PFSK-1 (cell line): Measurements from ENCODE around the gene VTA1.

ENCODE experiments used
- POLR2AphosphoS5 ChIP-seq: IDR thresholded peaks from 2 replicates; pipeline ENCODE4 v1.6.1; 2012; ENCODE audit warnings: low read depth, mild to moderate bottlenecking, control low read depth, low read length, moderate library complexity
- TF ChIP-seq, protein P1 (sequence below), 2 experiments: IDR thresholded peaks; 2 replicates each; pipeline versions ENCODE4 v1.6.1 to v1.8.0; 2011 to 2012; ENCODE audit warnings: low read depth in 2 of 2, low read length in 2 of 2, control low read depth in 1 of 2, inconsistent platforms in 1 of 2, mild to moderate bottlenecking in 1 of 2, moderate library complexity in 1 of 2; ENCODE audit not compliant: insufficient read depth in 1 of 2

DNA sequence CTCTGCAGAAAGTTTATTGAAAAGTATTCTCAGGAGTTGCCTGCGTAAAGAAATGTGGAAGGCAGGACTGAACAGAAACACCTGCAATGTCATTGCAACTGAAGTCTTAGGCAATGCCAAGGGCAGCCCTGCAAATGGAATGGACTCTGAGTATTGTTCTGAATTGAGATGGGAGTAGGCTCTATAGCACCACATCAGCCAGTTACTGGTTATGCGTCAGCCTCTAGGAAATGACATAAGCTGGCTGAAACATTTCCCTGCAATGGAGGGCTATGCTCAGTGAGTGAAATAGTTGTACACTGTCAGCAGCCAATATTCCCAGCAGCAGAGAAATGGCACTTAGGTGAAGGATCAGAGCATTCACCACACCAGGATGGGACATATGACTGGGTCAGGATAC, 28.1 kb upstream of the VTA1 start:
- TF ChIP-seq POLR2AphosphoS5, result no peak
- TF ChIP-seq, protein P1, sequence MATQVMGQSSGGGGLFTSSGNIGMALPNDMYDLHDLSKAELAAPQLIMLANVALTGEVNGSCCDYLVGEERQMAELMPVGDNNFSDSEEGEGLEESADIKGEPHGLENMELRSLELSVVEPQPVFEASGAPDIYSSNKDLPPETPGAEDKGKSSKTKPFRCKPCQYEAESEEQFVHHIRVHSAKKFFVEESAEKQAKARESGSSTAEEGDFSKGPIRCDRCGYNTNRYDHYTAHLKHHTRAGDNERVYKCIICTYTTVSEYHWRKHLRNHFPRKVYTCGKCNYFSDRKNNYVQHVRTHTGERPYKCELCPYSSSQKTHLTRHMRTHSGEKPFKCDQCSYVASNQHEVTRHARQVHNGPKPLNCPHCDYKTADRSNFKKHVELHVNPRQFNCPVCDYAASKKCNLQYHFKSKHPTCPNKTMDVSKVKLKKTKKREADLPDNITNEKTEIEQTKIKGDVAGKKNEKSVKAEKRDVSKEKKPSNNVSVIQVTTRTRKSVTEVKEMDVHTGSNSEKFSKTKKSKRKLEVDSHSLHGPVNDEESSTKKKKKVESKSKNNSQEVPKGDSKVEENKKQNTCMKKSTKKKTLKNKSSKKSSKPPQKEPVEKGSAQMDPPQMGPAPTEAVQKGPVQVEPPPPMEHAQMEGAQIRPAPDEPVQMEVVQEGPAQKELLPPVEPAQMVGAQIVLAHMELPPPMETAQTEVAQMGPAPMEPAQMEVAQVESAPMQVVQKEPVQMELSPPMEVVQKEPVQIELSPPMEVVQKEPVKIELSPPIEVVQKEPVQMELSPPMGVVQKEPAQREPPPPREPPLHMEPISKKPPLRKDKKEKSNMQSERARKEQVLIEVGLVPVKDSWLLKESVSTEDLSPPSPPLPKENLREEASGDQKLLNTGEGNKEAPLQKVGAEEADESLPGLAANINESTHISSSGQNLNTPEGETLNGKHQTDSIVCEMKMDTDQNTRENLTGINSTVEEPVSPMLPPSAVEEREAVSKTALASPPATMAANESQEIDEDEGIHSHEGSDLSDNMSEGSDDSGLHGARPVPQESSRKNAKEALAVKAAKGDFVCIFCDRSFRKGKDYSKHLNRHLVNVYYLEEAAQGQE (IDR thresholded peaks at IDR 0.05; ENCODE audit: insufficient read depth in 1 of 2, low read depth in 2 of 2, low read length in 2 of 2), result no peak
